Measurements from ENCODE around the gene RPL10.

RPL10 gene

GRCh38 chrX:154435171-154435733, 37.1 kb downstream of the RPL10 start:
- Histone ChIP-seq H3K4me3 (ENCODE audit: low read depth, low read length) (no peak overlapping the region), H3K9me3 (ENCODE audit: control insufficient read depth, insufficient read depth, low read length) (peaks cover 47% of the 10 kb centered on the region), H3K4me1 (ENCODE audit: control insufficient read depth, insufficient read depth, low read length) (no peaks in the 10 kb centered on the region), H3K27me3 (ENCODE audit: control insufficient read depth, insufficient read depth, low read length) (no peaks in the 10 kb centered on the region), H3K9ac (ENCODE audit: low read depth, low read length) (no peak overlapping the region), H3K27ac (ENCODE audit: low read depth, low read length) (no peak overlapping the region), H3K36me3 (ENCODE audit: control insufficient read depth, insufficient read depth, low read length) (peaks cover 45% of the 10 kb centered on the region)

GRCh38 chrX:154436374-154436982, 38.3 kb downstream of the RPL10 start:
- H3K27me3 ChIP-seq (ENCODE audit: control insufficient read depth, insufficient read depth, low read length), result no peaks in the 10 kb centered on the region
- H3K27ac ChIP-seq (ENCODE audit: low read depth, low read length), result peak overlapping the region; percentile 84
- peaks cover 56% of the 10 kb centered on the region for H3K36me3 ChIP-seq (ENCODE audit: control insufficient read depth, insufficient read depth, low read length)
- no peaks in the 10 kb centered on the region for H3K4me1 ChIP-seq (ENCODE audit: control insufficient read depth, insufficient read depth, low read length)
- peaks cover 47% of the 10 kb centered on the region for H3K9me3 ChIP-seq (ENCODE audit: control insufficient read depth, insufficient read depth, low read length)
- H3K9ac ChIP-seq (ENCODE audit: low read depth, low read length), result no peak overlapping the region; the same call in 1 of the 2 replicates
- peak overlapping the region; percentile 76 for H3K4me3 ChIP-seq (ENCODE audit: low read depth, low read length)

GRCh38 chrX:154436983-154437752, 39.0 kb downstream of the RPL10 start, which contains the start of gene GDI1:
Gene GDI1 (plus strand): TSS chrX:154437154. CDS start chrX:154437255, 101 bp downstream.
- H3K27me3 ChIP-seq (ENCODE audit: control insufficient read depth, insufficient read depth, low read length), result no peaks in the 10 kb centered on the region
- no peak within 1 kb of the TSS; the same call in 1 of the 2 replicates for H3K9ac ChIP-seq (ENCODE audit: low read depth, low read length)
- peaks cover 45% of the 10 kb centered on the region for H3K9me3 ChIP-seq (ENCODE audit: control insufficient read depth, insufficient read depth, low read length)
- no peaks in the 10 kb centered on the region for H3K4me1 ChIP-seq (ENCODE audit: control insufficient read depth, insufficient read depth, low read length)
- H3K27ac ChIP-seq (ENCODE audit: low read depth, low read length), result peak within 1 kb of the TSS; percentile 84
- H3K36me3 ChIP-seq (ENCODE audit: control insufficient read depth, insufficient read depth, low read length), result peaks cover 57% of the 10 kb centered on the region
- H3K4me3 ChIP-seq (ENCODE audit: low read depth, low read length), result peak within 1 kb of the TSS; percentile 76

DNA sequence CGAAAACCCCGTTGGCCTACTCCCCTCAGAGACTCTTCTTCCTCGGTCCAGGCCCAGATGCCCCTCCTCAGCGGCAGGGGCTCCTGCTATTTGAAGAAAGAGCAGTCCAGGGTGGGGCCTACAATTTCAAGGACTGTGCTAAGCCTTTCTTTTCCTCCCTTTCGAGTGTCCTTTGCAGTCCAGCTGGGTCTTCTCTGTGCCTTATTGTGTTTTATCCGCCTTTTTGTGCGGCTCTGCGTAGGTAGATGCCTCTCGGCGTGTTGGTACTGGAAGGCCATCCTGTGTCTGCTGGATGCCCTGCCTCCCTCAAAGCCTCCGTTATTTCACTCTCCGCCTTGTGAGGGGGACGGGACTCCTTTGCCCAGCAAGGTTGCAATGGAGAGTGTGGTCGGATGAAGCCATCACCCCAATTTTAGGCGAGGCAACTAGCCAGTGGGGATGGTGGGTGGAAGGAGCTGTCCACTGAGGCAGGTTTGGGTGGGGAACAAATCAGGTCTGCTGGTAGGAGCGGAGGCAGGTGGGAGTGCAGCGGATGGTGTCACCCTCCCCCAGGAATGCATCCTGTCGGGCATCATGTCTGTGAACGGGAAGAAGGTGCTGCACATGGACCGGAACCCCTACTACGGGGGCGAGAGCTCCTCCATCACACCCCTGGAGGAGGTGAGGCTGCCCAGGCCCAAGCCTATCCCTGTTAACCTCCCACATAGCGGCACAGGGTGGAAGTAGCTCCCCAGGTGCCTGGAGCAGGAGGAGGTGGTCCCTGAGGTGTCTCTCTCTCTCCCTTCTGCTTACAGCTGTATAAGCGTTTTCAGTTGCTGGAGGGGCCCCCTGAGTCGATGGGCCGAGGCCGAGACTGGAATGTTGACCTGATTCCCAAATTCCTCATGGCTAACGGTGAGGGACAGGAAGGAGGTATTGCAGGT, 40.1 kb downstream of the RPL10 start:
- Histone ChIP-seq H3K27ac (ENCODE audit: low read depth, low read length) (no peak overlapping the region), H3K36me3 (ENCODE audit: control insufficient read depth, insufficient read depth, low read length) (peaks cover 58% of the 10 kb centered on the region), H3K9me3 (ENCODE audit: control insufficient read depth, insufficient read depth, low read length) (peaks cover 37% of the 10 kb centered on the region), H3K4me1 (ENCODE audit: control insufficient read depth, insufficient read depth, low read length) (no peaks in the 10 kb centered on the region), H3K4me3 (ENCODE audit: low read depth, low read length) (peak overlapping the region; percentile 76), H3K9ac (ENCODE audit: low read depth, low read length) (no peak overlapping the region), H3K27me3 (ENCODE audit: control insufficient read depth, insufficient read depth, low read length) (no peaks in the 10 kb centered on the region)

DNA sequence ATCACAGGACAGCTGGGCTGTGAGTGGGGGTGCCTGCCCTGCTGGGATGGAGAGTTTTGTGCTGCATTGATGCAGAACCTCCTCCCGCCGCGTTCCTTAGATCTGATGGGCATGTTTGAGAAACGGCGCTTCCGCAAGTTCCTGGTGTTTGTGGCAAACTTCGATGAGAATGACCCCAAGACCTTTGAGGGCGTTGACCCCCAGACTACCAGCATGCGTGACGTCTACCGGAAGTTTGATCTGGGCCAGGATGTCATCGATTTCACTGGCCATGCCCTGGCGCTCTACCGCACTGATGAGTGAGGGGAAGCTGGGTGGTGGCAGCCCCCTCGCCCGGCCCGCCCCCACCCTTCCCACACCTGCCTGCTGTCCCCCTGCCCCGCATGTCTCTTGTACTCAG, 41.7 kb downstream of the RPL10 start:
- H3K9ac ChIP-seq (ENCODE audit: low read depth, low read length), result no peak overlapping the region
- peaks cover 43% of the 10 kb centered on the region for H3K36me3 ChIP-seq (ENCODE audit: control insufficient read depth, insufficient read depth, low read length)
- H3K9me3 ChIP-seq (ENCODE audit: control insufficient read depth, insufficient read depth, low read length), result peaks cover 22% of the 10 kb centered on the region; the same call in 1 of the 2 replicates
- H3K27ac ChIP-seq (ENCODE audit: low read depth, low read length), result no peak overlapping the region
- no peaks in the 10 kb centered on the region for H3K4me1 ChIP-seq (ENCODE audit: control insufficient read depth, insufficient read depth, low read length)
- no peaks in the 10 kb centered on the region for H3K27me3 ChIP-seq (ENCODE audit: control insufficient read depth, insufficient read depth, low read length)
- no peak overlapping the region for H3K4me3 ChIP-seq (ENCODE audit: low read depth, low read length)

- no peak overlapping the region for H3K27ac ChIP-seq (ENCODE audit: low read depth, low read length)
- H3K9ac ChIP-seq (ENCODE audit: low read depth, low read length), result no peak overlapping the region
- no peaks in the 10 kb centered on the region for H3K27me3 ChIP-seq (ENCODE audit: control insufficient read depth, insufficient read depth, low read length)
- H3K36me3 ChIP-seq (ENCODE audit: control insufficient read depth, insufficient read depth, low read length), result peaks cover 39% of the 10 kb centered on the region
- H3K4me3 ChIP-seq (ENCODE audit: low read depth, low read length), result no peak overlapping the region
- H3K9me3 ChIP-seq (ENCODE audit: control insufficient read depth, insufficient read depth, low read length), result peaks cover 28% of the 10 kb centered on the region; the same call in 1 of the 2 replicates
- H3K4me1 ChIP-seq (ENCODE audit: control insufficient read depth, insufficient read depth, low read length), result no peaks in the 10 kb centered on the region
Observed at GRCh38 chrX:154440623-154441357, 42.6 kb downstream of the RPL10 start.

GRCh38 chrX:154441564-154441963, 43.4 kb downstream of the RPL10 start:
- no peak overlapping the region for H3K4me3 ChIP-seq (ENCODE audit: low read depth, low read length)
- H3K27me3 ChIP-seq (ENCODE audit: control insufficient read depth, insufficient read depth, low read length), result no peaks in the 10 kb centered on the region
- H3K4me1 ChIP-seq (ENCODE audit: control insufficient read depth, insufficient read depth, low read length), result no peaks in the 10 kb centered on the region
- peaks cover 39% of the 10 kb centered on the region for H3K36me3 ChIP-seq (ENCODE audit: control insufficient read depth, insufficient read depth, low read length)
- peaks cover 30% of the 10 kb centered on the region for H3K9me3 ChIP-seq (ENCODE audit: control insufficient read depth, insufficient read depth, low read length)
- no peak overlapping the region for H3K9ac ChIP-seq (ENCODE audit: low read depth, low read length)
- no peak overlapping the region for H3K27ac ChIP-seq (ENCODE audit: low read depth, low read length)

- H3K27ac ChIP-seq (ENCODE audit: low read depth, low read length), result no peak overlapping the region
- H3K9ac ChIP-seq (ENCODE audit: low read depth, low read length), result no peak overlapping the region
- no peaks in the 10 kb centered on the region for H3K27me3 ChIP-seq (ENCODE audit: control insufficient read depth, insufficient read depth, low read length)
- H3K4me1 ChIP-seq (ENCODE audit: control insufficient read depth, insufficient read depth, low read length), result no peaks in the 10 kb centered on the region
- peaks cover 36% of the 10 kb centered on the region for H3K9me3 ChIP-seq (ENCODE audit: control insufficient read depth, insufficient read depth, low read length)
- H3K4me3 ChIP-seq (ENCODE audit: low read depth, low read length), result no peak overlapping the region
- peaks cover 39% of the 10 kb centered on the region for H3K36me3 ChIP-seq (ENCODE audit: control insufficient read depth, insufficient read depth, low read length)
Observed at GRCh38 chrX:154441984-154442707, 44.0 kb downstream of the RPL10 start.

DNA sequence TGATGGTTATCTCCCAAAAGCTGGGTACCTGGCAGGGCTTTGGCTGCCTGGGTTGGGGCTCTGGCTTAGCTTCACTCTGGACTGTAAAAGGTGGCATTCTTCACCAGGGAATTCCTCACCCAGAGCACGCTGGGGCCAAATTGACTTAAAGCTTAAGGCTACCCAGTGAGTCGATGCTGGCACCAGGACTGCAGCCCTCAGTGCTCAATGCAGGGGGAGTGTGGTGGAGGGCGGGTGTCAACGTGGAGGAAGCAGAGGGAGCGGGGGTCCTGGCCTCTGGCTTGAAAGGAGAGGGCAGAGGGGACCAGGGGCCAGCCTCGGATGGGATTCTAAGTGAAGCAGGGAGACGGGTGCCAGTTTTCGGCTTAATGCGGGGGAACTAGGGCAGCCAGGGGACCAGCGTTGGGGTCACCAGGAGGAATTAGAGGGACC, 45.3 kb downstream of the RPL10 start:
- Histone ChIP-seq H3K4me3 (ENCODE audit: low read depth, low read length) (peak overlapping the region; percentile 50), H3K4me1 (ENCODE audit: control insufficient read depth, insufficient read depth, low read length) (no peaks in the 10 kb centered on the region), H3K9me3 (ENCODE audit: control insufficient read depth, insufficient read depth, low read length) (peaks cover 34% of the 10 kb centered on the region), H3K27ac (ENCODE audit: low read depth, low read length) (peak overlapping the region; percentile 21), H3K9ac (ENCODE audit: low read depth, low read length) (no peak overlapping the region), H3K27me3 (ENCODE audit: control insufficient read depth, insufficient read depth, low read length) (no peaks in the 10 kb centered on the region), H3K36me3 (ENCODE audit: control insufficient read depth, insufficient read depth, low read length) (peaks cover 38% of the 10 kb centered on the region)
